A673 (cell line): ENCODE data around the gene EHD3.

Experiments
- EZH2 ChIP-seq: fragments of 200-600 bp; sonication (generic); IDR thresholded peaks from 2 replicates; pipeline ENCODE4 v1.6.1; 2017; ENCODE audit warnings: borderline replicate concordance, low read depth, mild to moderate bottlenecking, mixed read lengths, antibody characterized with exemption, low read length; ENCODE audit not compliant: poor library complexity, severe bottlenecking
- TF ChIP-seq, protein P1 (sequence below): fragments of 300-800, 200-600 bp; sonication (generic); conservative IDR thresholded peaks from 2 replicates; pipeline ENCODE4 v1.5.1; 2017; ENCODE audit warnings: low read depth, mild to moderate bottlenecking, antibody characterized with exemption, low read length, moderate library complexity, mixed read lengths

DNA sequence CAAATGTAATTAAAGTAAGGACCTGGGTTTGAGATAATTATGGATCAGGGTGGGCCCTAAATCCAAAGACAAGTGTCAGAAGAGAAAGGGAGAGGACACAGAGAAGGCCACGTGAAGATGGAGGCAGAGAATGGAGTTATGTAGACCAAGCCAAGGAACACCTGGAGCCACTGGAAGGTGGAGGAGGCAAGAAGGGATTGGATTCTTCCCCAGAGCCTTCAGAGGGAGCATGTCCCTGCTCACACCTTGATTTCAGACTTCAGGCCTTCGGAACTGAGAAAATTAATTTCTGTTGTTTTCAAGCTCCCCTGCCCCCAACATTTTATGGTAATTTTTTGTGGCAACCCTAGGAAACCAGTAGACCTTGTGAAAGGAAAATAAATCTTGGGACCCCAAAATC lies 36.3 kb upstream of the EHD3 start:
- TF ChIP-seq, protein P1, sequence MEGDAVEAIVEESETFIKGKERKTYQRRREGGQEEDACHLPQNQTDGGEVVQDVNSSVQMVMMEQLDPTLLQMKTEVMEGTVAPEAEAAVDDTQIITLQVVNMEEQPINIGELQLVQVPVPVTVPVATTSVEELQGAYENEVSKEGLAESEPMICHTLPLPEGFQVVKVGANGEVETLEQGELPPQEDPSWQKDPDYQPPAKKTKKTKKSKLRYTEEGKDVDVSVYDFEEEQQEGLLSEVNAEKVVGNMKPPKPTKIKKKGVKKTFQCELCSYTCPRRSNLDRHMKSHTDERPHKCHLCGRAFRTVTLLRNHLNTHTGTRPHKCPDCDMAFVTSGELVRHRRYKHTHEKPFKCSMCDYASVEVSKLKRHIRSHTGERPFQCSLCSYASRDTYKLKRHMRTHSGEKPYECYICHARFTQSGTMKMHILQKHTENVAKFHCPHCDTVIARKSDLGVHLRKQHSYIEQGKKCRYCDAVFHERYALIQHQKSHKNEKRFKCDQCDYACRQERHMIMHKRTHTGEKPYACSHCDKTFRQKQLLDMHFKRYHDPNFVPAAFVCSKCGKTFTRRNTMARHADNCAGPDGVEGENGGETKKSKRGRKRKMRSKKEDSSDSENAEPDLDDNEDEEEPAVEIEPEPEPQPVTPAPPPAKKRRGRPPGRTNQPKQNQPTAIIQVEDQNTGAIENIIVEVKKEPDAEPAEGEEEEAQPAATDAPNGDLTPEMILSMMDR: no peak
- TF ChIP-seq EZH2: no peak
